Ishikawa (cell line): ENCODE data around the gene PM20D2.

Experiments
- CEBPB ChIP-seq: IDR thresholded peaks from 2 replicates; pipeline ENCODE4 v1.6.1; 2012
- CREB1 ChIP-seq: IDR thresholded peaks from 2 replicates; pipeline ENCODE4 v1.6.1; 2012; ENCODE audit warnings: low read depth
- EGR1 ChIP-seq: IDR thresholded peaks from 2 replicates; pipeline ENCODE4 v1.6.1; 2012
- EP300 ChIP-seq: IDR thresholded peaks from 2 replicates; pipeline ENCODE4 v1.6.1; 2012; ENCODE audit warnings: borderline replicate concordance
- FOXM1 ChIP-seq: IDR thresholded peaks from 2 replicates; pipeline ENCODE4 v1.6.1; 2012; ENCODE audit warnings: low read depth, borderline replicate concordance
- MAX ChIP-seq: IDR thresholded peaks from 2 replicates; pipeline ENCODE4 v1.6.1; 2012
- NFIC ChIP-seq: IDR thresholded peaks from 2 replicates; pipeline ENCODE4 v1.6.1; 2012
- RAD21 ChIP-seq: IDR thresholded peaks from 2 replicates; pipeline ENCODE4 v1.6.1; 2012; ENCODE audit warnings: low read depth
- REST ChIP-seq: IDR thresholded peaks from 2 replicates; pipeline ENCODE4 v1.6.1; 2012; ENCODE audit warnings: low read depth, mild to moderate bottlenecking
- TAF1 ChIP-seq: IDR thresholded peaks from 2 replicates; pipeline ENCODE4 v1.6.1; 2012; ENCODE audit warnings: low read depth, mild to moderate bottlenecking
- TCF12 ChIP-seq: IDR thresholded peaks from 2 replicates; pipeline ENCODE4 v1.6.1; 2012; ENCODE audit warnings: low read depth
- TEAD4 ChIP-seq: IDR thresholded peaks from 2 replicates; pipeline ENCODE4 v1.6.1; 2012
- USF1 ChIP-seq: IDR thresholded peaks from 2 replicates; pipeline ENCODE4 v1.6.1; 2012
- YY1 ChIP-seq: IDR thresholded peaks from 2 replicates; pipeline ENCODE4 v1.6.1; 2012; ENCODE audit warnings: low read depth
- ZBTB7A ChIP-seq: IDR thresholded peaks from 2 replicates; pipeline ENCODE4 v1.6.1; 2012; ENCODE audit warnings: low read depth

The PM20D2 gene

GRCh38 chr6:89173634-89174033, 27.8 kb downstream of the PM20D2 start:
- TF ChIP-seq EGR1 (no peak), MAX (no peak), ZBTB7A (no peak), TCF12 (no peak), YY1 (no peak), CEBPB (no peak), REST (no peak)

- TF ChIP-seq FOXM1, result no peak
- no peak for TF ChIP-seq MAX
- TF ChIP-seq YY1, result no peak
- TF ChIP-seq TEAD4, result no peak
- no peak for TF ChIP-seq USF1
- TF ChIP-seq CEBPB, result no peak
- TF ChIP-seq TAF1, result no peak
- TF ChIP-seq RAD21, result no peak
- no peak for TF ChIP-seq NFIC
Observed at GRCh38 chr6:89180112-89180511, 34.3 kb downstream of the PM20D2 start.

- no peak for TF ChIP-seq USF1
- no peak for TF ChIP-seq YY1
- TF ChIP-seq CREB1, result no peak
- TF ChIP-seq NFIC, result no peak
- TF ChIP-seq ZBTB7A, result no peak
- TF ChIP-seq EGR1, result no peak
- no peak for TF ChIP-seq TEAD4
- TF ChIP-seq TCF12, result no peak
- no peak for TF ChIP-seq MAX
- TF ChIP-seq TAF1, result no peak
- no peak for TF ChIP-seq CEBPB
- no peak for TF ChIP-seq FOXM1
- no peak for TF ChIP-seq RAD21
- TF ChIP-seq EP300, result no peak
- TF ChIP-seq REST, result no peak
Observed at GRCh38 chr6:89180971-89181370, 35.1 kb downstream of the PM20D2 start.

GRCh38 chr6:89183294-89183693, 37.4 kb downstream of the PM20D2 start:
- no peak for TF ChIP-seq YY1
- TF ChIP-seq CEBPB, result peak; percentile 47; the same call in 1 of the 2 replicates
- TF ChIP-seq CREB1, result no peak

- no peak for TF ChIP-seq CREB1
- no peak for TF ChIP-seq TEAD4
- TF ChIP-seq MAX, result no peak
- TF ChIP-seq YY1, result no peak
- no peak for TF ChIP-seq REST
- TF ChIP-seq FOXM1, result no peak
- no peak for TF ChIP-seq ZBTB7A
- no peak for TF ChIP-seq TCF12
Observed at GRCh38 chr6:89184344-89184743, 38.5 kb downstream of the PM20D2 start.
